H1 (cell line): ENCODE data around the gene CAMTA1. TPM values are rescaled to one million over a fixed set of nuclear protein-coding genes. Genes with fewer than 3 reads are reported as not detected.

ENCODE experiments used
- CTCF ChIP-seq, 3 experiments: IDR thresholded peaks; 1 replicate in 2 of 3; 2 replicates in 1 of 3; pipeline versions ENCODE4 v1.5.1 to v1.6.1; 2011; ENCODE audit warnings: low read length in 3 of 3, mild to moderate bottlenecking in 3 of 3, inconsistent platforms in 2 of 3, low read depth in 1 of 3, moderate library complexity in 1 of 3; ENCODE audit not compliant: insufficient read depth in 1 of 3; ENCODE audit errors: control extremely low read depth in 1 of 3
- EGR1 ChIP-seq: IDR thresholded peaks from 2 replicates; pipeline ENCODE4 v1.6.1; 2011; ENCODE audit warnings: low read depth, low read length, borderline replicate concordance
- EP300 ChIP-seq, 2 experiments: IDR thresholded peaks; 1 replicate in 1 of 2; 2 replicates in 1 of 2; pipeline ENCODE4 v1.6.1; 2011 to 2012; ENCODE audit warnings: low read depth in 2 of 2, low read length in 2 of 2, mild to moderate bottlenecking in 2 of 2, borderline replicate concordance in 1 of 2, inconsistent platforms in 1 of 2, moderate library complexity in 1 of 2
- GTF2F1 ChIP-seq: IDR thresholded peaks from 2 replicates; pipeline ENCODE4 v1.6.1; 2012; ENCODE audit warnings: low read depth, low read length, improper control_type of control experiment, borderline replicate concordance
- RXRA ChIP-seq: IDR thresholded peaks from 2 replicates; pipeline ENCODE4 v1.6.1; 2011; ENCODE audit warnings: low read depth, mild to moderate bottlenecking, low read length, moderate library complexity; ENCODE audit not compliant: insufficient read depth
- polyA plus RNA-seq, 7 experiments: library from polyadenylated mRNA; depleted of rRNA in 3 of 7; stranded (reverse) in 5 of 7; unstranded in 2 of 7; fragments of >200 nt in 5 of 7; fragments of 200-250 nt in 2 of 7; gene quantifications; 1 replicate in 5 of 7; 2 replicates in 1 of 7; 4 replicates in 1 of 7; pipeline versions ENCODE4 v1.2.1 to v1.2.3, GENCODE V29; 2011 to 2013; ENCODE audit warnings: missing spikeins in 2 of 7, mixed read lengths in 2 of 7
- total RNA-seq: library from RNA; stranded (reverse); fragmentation: NEBNext Ultra II Directional; extraction: Animal tissue kit (Norgen Biotek cat#: 25700); gene quantifications from 2 replicates; pipeline ENCODE4 v1.2.1, GENCODE V29; 2021
- TF ChIP-seq, protein P1 (sequence below): IDR thresholded peaks from 2 replicates; pipeline ENCODE4 v1.6.1; 2012; ENCODE audit warnings: inconsistent platforms

Gene CAMTA1
- total and polyA plus RNA-seq, 2 of the 8 experiments (the other 6 are each of a cell fraction or from before 2014, with no cell fraction given), result 65.0 to 119 TPM

DNA sequence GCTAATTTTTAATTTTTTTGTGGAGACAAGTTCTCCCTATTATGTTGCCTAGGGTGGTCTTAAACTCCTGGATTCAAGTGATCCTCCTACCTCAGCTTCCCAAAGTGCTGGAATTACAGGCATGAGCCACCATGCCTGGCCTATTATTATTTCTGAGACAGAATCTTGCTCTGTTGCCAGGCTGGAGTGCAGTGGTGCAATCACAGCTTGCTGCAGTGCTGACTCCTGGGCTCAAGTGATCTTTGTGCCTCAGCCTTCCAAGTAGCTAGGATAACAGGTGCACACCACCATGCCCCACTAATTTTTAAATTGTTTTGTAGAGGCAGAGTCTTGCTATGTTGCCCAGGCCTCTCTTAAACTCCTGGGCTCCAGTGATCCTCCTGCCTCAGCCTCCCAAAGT lies 196.3 kb downstream of the CAMTA1 start (continued):
- TF ChIP-seq EGR1 (no peak), RXRA (no peak), CTCF (IDR thresholded peaks at IDR 0.05; ENCODE audit: control extremely low read depth in 1 of 3, insufficient read depth in 1 of 3, low read depth in 1 of 3, low read length in 3 of 3) (no peak), GTF2F1 (no peak), EP300 (IDR thresholded peaks at IDR 0.05; ENCODE audit: borderline replicate concordance in 1 of 2, low read depth in 2 of 2, low read length in 2 of 2) (no peak)
- TF ChIP-seq, protein P1, sequence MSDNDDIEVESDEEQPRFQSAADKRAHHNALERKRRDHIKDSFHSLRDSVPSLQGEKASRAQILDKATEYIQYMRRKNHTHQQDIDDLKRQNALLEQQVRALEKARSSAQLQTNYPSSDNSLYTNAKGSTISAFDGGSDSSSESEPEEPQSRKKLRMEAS, result no peak
